HG03103 (cell line): ENCODE data around the gene ZDHHC13.

Source experiments
- ATAC-seq: cut with Tn5 transposase; IDR thresholded peaks from one replicate; pipeline ENCODE4 v1.9.1; 2021; ENCODE audit warnings: low read depth; ENCODE audit not compliant: unreplicated experiment

ZDHHC13 gene

GRCh38 chr11:19164230-19164855 is 47.4 kb downstream of the ZDHHC13 start:
- no peak for ATAC-seq

- no peak for ATAC-seq
Observed at GRCh38 chr11:19164881-19165280, 47.9 kb downstream of the ZDHHC13 start.

- no peak for ATAC-seq
Observed at GRCh38 chr11:19168090-19168489, 51.1 kb downstream of the ZDHHC13 start.

- no peak for ATAC-seq
Observed at GRCh38 chr11:19173004-19173689, 56.2 kb downstream of the ZDHHC13 start.

GRCh38 chr11:19173964-19174638 is 57.1 kb downstream of the ZDHHC13 start:
- no peak for ATAC-seq

GRCh38 chr11:19176629-19177186 is 59.7 kb downstream of the ZDHHC13 start:
- ATAC-seq = no peak

- ATAC-seq = no peak
Observed at GRCh38 chr11:19181531-19182261, 64.7 kb downstream of the ZDHHC13 start.

GRCh38 chr11:19183646-19184045 is 66.7 kb downstream of the ZDHHC13 start:
- no peak for ATAC-seq

- no peak for ATAC-seq
Observed at GRCh38 chr11:19185036-19185435, 68.1 kb downstream of the ZDHHC13 start.

- no peak for ATAC-seq
Observed at GRCh38 chr11:19185516-19186052, 68.6 kb downstream of the ZDHHC13 start.

- no peak for ATAC-seq
Observed at GRCh38 chr11:19187114-19187832, 70.3 kb downstream of the ZDHHC13 start.

GRCh38 chr11:19187833-19188258 is 70.9 kb downstream of the ZDHHC13 start:
- ATAC-seq = no peak

- no peak for ATAC-seq
Observed at GRCh38 chr11:19191530-19192169, 74.7 kb downstream of the ZDHHC13 start.

GRCh38 chr11:19193916-19194315 is 76.9 kb downstream of the ZDHHC13 start:
- ATAC-seq = no peak

GRCh38 chr11:19194620-19195308 is 77.8 kb downstream of the ZDHHC13 start:
- ATAC-seq = no peak

GRCh38 chr11:19196432-19196831 is 79.5 kb downstream of the ZDHHC13 start:
- ATAC-seq = no peak

GRCh38 chr11:19199048-19199447 is 82.1 kb downstream of the ZDHHC13 start:
- ATAC-seq = no peak

- no peak for ATAC-seq
Observed at GRCh38 chr11:19199771-19200170, 82.8 kb downstream of the ZDHHC13 start.
